A549 (cell line): ENCODE results near the gene EFNB2.

Experiments used
- CEBPB ChIP-seq, 2 experiments: fragments of >200 bp in 1 of 2; sonication (Bioruptor Twin) in 1 of 2; formaldehyde crosslinking in 1 of 2; IDR thresholded peaks; 2 replicates each; pipeline ENCODE4 v1.6.1; 2012 to 2016
- EHMT2 ChIP-seq: fragments of 200-600 bp; sonication (generic); IDR thresholded peaks from 2 replicates; pipeline ENCODE4 v1.6.1; 2016; ENCODE audit warnings: antibody characterized with exemption, low read depth, mild to moderate bottlenecking, moderate library complexity
- EP300 ChIP-seq, 2 experiments: fragments of >200 bp; sonication (Bioruptor Twin); formaldehyde crosslinking; IDR thresholded peaks; 2 replicates in 1 of 2; 3 replicates in 1 of 2; pipeline ENCODE4 v1.6.1; 2016 to 2017
- HDAC2 ChIP-seq: fragments of 200-600 bp; sonication (generic); IDR thresholded peaks from 2 replicates; pipeline ENCODE4 v1.6.1; 2016
- JUN ChIP-seq, 2 experiments: fragments of >200 bp; sonication (Bioruptor Twin); formaldehyde crosslinking; IDR thresholded peaks; 2 replicates in 1 of 2; 3 replicates in 1 of 2; pipeline ENCODE4 v1.6.1; 2016 to 2017
- KDM5A ChIP-seq: fragments of 200-600 bp; sonication (generic); IDR thresholded peaks from 2 replicates; pipeline ENCODE4 v1.6.1; 2016; ENCODE audit warnings: antibody characterized with exemption, mild to moderate bottlenecking
- NR3C1 ChIP-seq: fragments of >200 bp; sonication (Bioruptor Twin); formaldehyde crosslinking; IDR thresholded peaks from 3 replicates; pipeline ENCODE4 v1.6.1; 2017
- POLR2A ChIP-seq: IDR thresholded peaks from 2 replicates; pipeline ENCODE4 v1.6.1; 2012; ENCODE audit warnings: mild to moderate bottlenecking, low read length
- RAD21 ChIP-seq, 2 experiments: fragments of >200 bp in 1 of 2; sonication (Bioruptor Twin) in 1 of 2; formaldehyde crosslinking in 1 of 2; IDR thresholded peaks in 1 of 2; conservative IDR thresholded peaks in 1 of 2; 2 replicates in 1 of 2; 3 replicates in 1 of 2; pipeline ENCODE4 v1.6.1; 2012 to 2018; ENCODE audit warnings: inconsistent platforms in 1 of 2
- RCOR1 ChIP-seq: fragments of 150-350 bp; IDR thresholded peaks from 2 replicates; pipeline ENCODE4 v1.6.1; 2014; ENCODE audit warnings: antibody characterized with exemption, low read length, low read depth
- TF ChIP-seq, protein P1 (sequence below): fragments of >200 bp; sonication (Bioruptor Twin); formaldehyde crosslinking; IDR thresholded peaks from 3 replicates; pipeline ENCODE4 v1.5.1; 2016
- TF ChIP-seq, protein P2 (sequence below): fragments of 200-600 bp; sonication (generic); IDR thresholded peaks from 2 replicates; pipeline ENCODE4 v1.6.1; 2016; ENCODE audit warnings: antibody characterized with exemption, mild to moderate bottlenecking, moderate library complexity

DNA sequence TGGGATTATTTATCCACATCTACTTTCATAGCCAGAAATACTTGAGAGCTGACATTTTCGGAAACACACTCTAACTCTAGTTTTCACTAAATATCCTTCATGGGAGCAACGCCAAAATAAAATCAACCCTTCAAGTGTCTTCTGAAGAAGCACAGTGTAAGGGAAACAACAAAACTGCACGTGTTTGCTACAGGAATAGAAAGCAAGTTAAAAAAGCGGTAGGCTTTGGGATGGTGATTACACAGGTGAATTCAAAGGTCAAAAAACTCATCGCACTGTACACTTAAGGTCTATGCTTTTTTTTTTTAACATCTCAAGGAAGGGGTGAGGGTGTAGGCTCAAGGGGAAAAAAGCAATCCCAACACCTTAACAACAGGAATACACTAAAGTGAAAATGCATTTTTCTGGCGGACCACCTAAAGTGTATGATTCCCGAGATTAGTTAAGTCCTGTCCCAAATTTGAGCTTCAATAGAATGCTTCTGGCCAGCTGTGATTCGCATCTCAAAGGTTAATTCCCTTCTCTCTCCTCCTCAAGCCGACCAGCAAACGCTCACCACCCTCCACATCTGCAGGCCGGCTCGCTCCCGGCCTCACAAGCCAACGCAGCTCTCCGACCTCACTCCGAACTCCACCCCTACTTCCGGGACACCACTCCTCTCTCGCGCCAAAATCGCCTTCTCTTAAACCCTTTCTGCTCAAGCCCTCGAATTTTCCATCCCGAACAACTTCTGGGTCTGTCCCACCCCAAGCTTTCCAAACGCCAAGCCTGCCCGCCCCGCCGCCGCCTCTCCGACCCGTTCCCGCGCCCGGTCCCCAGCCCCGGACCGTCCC, 31.4 kb upstream of the EFNB2 start:
- TF ChIP-seq, protein P1, sequence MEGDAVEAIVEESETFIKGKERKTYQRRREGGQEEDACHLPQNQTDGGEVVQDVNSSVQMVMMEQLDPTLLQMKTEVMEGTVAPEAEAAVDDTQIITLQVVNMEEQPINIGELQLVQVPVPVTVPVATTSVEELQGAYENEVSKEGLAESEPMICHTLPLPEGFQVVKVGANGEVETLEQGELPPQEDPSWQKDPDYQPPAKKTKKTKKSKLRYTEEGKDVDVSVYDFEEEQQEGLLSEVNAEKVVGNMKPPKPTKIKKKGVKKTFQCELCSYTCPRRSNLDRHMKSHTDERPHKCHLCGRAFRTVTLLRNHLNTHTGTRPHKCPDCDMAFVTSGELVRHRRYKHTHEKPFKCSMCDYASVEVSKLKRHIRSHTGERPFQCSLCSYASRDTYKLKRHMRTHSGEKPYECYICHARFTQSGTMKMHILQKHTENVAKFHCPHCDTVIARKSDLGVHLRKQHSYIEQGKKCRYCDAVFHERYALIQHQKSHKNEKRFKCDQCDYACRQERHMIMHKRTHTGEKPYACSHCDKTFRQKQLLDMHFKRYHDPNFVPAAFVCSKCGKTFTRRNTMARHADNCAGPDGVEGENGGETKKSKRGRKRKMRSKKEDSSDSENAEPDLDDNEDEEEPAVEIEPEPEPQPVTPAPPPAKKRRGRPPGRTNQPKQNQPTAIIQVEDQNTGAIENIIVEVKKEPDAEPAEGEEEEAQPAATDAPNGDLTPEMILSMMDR, result no peak
- TF ChIP-seq RAD21 (conservative IDR thresholded peaks at IDR 0.05 in 1 of 2, IDR thresholded peaks at IDR 0.05 in 1 of 2) (no peak), NR3C1 (no peak), JUN (IDR thresholded peaks at IDR 0.05) (no peak), CEBPB (IDR thresholded peaks at IDR 0.05) (no peak), KDM5A (no peak), POLR2A (no peak), RCOR1 (no peak), EP300 (IDR thresholded peaks at IDR 0.05) (no peak), EHMT2 (no peak), HDAC2 (no peak)
- TF ChIP-seq, protein P2, sequence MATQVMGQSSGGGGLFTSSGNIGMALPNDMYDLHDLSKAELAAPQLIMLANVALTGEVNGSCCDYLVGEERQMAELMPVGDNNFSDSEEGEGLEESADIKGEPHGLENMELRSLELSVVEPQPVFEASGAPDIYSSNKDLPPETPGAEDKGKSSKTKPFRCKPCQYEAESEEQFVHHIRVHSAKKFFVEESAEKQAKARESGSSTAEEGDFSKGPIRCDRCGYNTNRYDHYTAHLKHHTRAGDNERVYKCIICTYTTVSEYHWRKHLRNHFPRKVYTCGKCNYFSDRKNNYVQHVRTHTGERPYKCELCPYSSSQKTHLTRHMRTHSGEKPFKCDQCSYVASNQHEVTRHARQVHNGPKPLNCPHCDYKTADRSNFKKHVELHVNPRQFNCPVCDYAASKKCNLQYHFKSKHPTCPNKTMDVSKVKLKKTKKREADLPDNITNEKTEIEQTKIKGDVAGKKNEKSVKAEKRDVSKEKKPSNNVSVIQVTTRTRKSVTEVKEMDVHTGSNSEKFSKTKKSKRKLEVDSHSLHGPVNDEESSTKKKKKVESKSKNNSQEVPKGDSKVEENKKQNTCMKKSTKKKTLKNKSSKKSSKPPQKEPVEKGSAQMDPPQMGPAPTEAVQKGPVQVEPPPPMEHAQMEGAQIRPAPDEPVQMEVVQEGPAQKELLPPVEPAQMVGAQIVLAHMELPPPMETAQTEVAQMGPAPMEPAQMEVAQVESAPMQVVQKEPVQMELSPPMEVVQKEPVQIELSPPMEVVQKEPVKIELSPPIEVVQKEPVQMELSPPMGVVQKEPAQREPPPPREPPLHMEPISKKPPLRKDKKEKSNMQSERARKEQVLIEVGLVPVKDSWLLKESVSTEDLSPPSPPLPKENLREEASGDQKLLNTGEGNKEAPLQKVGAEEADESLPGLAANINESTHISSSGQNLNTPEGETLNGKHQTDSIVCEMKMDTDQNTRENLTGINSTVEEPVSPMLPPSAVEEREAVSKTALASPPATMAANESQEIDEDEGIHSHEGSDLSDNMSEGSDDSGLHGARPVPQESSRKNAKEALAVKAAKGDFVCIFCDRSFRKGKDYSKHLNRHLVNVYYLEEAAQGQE, result no peak
